Subcutaneous adipose tissue (tissue), 4 donors: ENCODE results near the gene ATAD5. TPM values are rescaled to one million over a fixed set of nuclear protein-coding genes. Genes with fewer than 3 reads are reported as not detected.

Experiments
- total RNA-seq, 4 donors: library from RNA; depleted of rRNA; stranded (reverse); fragments of >200 nt; gene quantifications; one replicate each; pipeline ENCODE4 v1.1.0, GENCODE V29; 2016
- TF ChIP-seq, protein P1 (sequence below): fragments of 450-650 bp; IDR thresholded peaks from one replicate; pipeline ENCODE4 v1.5.1; 2016; ENCODE audit warnings: low read depth, mild to moderate bottlenecking, control low read depth, antibody characterized with exemption, moderate library complexity

ATAD5 gene
- total RNA-seq, 4 donors from 2014 or later, result 1.5 to 2.9 (median 1.9) TPM

GRCh38 chr17:30816165-30816564 lies 15.6 kb upstream of the ATAD5 start:
- TF ChIP-seq, protein P1, sequence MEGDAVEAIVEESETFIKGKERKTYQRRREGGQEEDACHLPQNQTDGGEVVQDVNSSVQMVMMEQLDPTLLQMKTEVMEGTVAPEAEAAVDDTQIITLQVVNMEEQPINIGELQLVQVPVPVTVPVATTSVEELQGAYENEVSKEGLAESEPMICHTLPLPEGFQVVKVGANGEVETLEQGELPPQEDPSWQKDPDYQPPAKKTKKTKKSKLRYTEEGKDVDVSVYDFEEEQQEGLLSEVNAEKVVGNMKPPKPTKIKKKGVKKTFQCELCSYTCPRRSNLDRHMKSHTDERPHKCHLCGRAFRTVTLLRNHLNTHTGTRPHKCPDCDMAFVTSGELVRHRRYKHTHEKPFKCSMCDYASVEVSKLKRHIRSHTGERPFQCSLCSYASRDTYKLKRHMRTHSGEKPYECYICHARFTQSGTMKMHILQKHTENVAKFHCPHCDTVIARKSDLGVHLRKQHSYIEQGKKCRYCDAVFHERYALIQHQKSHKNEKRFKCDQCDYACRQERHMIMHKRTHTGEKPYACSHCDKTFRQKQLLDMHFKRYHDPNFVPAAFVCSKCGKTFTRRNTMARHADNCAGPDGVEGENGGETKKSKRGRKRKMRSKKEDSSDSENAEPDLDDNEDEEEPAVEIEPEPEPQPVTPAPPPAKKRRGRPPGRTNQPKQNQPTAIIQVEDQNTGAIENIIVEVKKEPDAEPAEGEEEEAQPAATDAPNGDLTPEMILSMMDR, result no peak

DNA sequence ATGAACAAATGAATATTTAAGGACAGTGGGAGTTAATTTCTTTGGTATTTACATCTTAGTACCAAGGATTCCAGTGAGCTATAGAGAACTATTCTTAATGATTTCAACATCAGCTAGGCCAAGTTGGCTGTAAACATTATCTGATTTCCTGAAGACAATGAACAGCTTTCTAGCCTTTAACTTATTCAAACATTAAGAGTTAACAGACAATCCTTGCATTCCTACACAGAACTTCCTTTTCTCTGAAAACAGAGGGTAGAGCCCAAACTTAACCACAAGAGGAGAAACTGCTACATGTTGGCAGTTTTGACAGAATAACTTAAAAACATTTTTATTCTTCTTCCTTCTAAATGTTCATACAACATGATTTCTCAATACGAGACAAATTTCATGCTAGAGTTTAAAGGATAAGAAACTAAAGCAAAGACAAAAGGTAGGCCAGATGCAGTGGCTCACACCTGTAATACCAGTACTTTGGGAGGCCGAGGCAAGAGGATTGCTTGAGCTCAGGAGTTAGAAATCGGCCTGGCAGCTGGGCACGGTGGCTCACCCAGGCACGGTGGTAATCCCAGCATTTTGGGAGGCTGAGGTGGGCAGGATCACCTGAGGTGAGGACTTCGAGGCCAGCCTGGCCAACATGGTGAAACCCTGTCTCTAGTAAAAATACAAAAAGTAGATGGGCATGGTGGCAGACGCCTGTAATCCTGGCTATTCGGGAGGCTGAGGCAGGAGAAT lies 11.6 kb upstream of the ATAD5 start:
- TF ChIP-seq, protein P1, result no peak

GRCh38 chr17:30821871-30822723 lies 9.7 kb upstream of the ATAD5 start:
- TF ChIP-seq, protein P1, result no peak

DNA sequence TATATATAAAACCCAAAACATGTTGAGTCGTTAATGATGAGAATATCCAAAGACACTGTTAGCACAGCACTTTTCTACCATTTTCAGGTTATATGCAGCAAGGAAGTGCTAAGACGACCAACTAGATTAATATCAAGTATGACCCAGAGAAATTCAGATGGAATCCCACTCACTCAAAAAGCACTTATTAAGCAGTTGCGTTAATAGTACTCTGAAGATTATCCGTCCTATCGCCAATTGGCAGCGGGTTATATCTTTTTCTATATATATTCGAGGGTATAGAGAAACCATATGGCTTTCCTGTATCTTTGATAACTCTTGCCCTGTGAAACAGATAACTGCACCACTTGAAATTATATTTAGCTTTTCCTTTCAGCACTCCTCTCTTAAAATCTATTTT lies 8.3 kb upstream of the ATAD5 start:
- TF ChIP-seq, protein P1, result no peak

GRCh38 chr17:30824002-30824355 lies 7.8 kb upstream of the ATAD5 start:
- TF ChIP-seq, protein P1, result no peak

GRCh38 chr17:30824356-30825145 lies 7.2 kb upstream of the ATAD5 start, which contains the start of gene CRLF3:
Gene CRLF3, minus strand, starts transcription at chr17:30824692. Its CDS starts 41 bp downstream, at chr17:30824651.
- TF ChIP-seq, protein P1, result no peak

GRCh38 chr17:30827082-30827481 lies 4.7 kb upstream of the ATAD5 start:
- TF ChIP-seq, protein P1, result no peak
